ENCODE results near the gene SAFB. TPM values are rescaled to one million over a fixed set of nuclear protein-coding genes. Genes with fewer than 3 reads are reported as not detected.

SAFB gene
- total RNA-seq, 2 experiments from 2014 or later, result 195 to 200 TPM

GRCh38 chr19:5678071-5678718 is 55.3 kb downstream of the SAFB start:
- CTCF ChIA-PET, result no interaction called here
- intact Hi-C loops (cut with DNase I, micrococcal nuclease), result loop anchor here in 1 of 2 experiments (2.0 kb wide), 1 partner anchor 53 kb away; no protein-coding TSS in a partner anchor
- TF ChIP-seq, protein P1, sequence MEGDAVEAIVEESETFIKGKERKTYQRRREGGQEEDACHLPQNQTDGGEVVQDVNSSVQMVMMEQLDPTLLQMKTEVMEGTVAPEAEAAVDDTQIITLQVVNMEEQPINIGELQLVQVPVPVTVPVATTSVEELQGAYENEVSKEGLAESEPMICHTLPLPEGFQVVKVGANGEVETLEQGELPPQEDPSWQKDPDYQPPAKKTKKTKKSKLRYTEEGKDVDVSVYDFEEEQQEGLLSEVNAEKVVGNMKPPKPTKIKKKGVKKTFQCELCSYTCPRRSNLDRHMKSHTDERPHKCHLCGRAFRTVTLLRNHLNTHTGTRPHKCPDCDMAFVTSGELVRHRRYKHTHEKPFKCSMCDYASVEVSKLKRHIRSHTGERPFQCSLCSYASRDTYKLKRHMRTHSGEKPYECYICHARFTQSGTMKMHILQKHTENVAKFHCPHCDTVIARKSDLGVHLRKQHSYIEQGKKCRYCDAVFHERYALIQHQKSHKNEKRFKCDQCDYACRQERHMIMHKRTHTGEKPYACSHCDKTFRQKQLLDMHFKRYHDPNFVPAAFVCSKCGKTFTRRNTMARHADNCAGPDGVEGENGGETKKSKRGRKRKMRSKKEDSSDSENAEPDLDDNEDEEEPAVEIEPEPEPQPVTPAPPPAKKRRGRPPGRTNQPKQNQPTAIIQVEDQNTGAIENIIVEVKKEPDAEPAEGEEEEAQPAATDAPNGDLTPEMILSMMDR (IDR thresholded peaks at IDR 0.05), result no peak
- Histone ChIP-seq H3K27me3 (ENCODE audit: control insufficient read depth in 1 of 2, insufficient read depth in 2 of 2, low read length in 2 of 2) (no peaks in the 10 kb centered on the region), H3K27ac (ENCODE audit: low read depth in 1 of 2, low read length in 2 of 2) (no peak overlapping the region), H3K4me1 (ENCODE audit: insufficient read depth, low read length) (peaks cover 24% of the 10 kb centered on the region), H3K4me3 (ENCODE audit: low read length) (no peak overlapping the region), H3K36me3 (ENCODE audit: insufficient read depth, low read length) (peaks cover 3% of the 10 kb centered on the region), H3K9me3 (ENCODE audit: control insufficient read depth in 1 of 2, insufficient read depth in 1 of 2, low read length in 2 of 2) (no peaks in the 10 kb centered on the region)
- H3K4me1 Mint-ChIP-seq (ENCODE audit: low read depth), result peaks cover 30% of the 10 kb centered on the region
- H3K27me3 Mint-ChIP-seq, result no peaks in the 10 kb centered on the region
- no peak overlapping the region for H3K4me3 Mint-ChIP-seq
- H3K9me3 Mint-ChIP-seq, result no peaks in the 10 kb centered on the region
- POLR2A ChIA-PET, result interaction anchor here (2.0 kb wide), 1 partner anchor 12 kb away, joined by 11 read pairs; the partner anchor contains the start of gene RPL36
- H3K27ac Mint-ChIP-seq, result no peak overlapping the region
- H3K36me3 Mint-ChIP-seq (ENCODE audit: low read depth), result peaks cover 10% of the 10 kb centered on the region
- DNase-seq, result peak in 1 of 14 experiments; percentile 40
- no peak for ATAC-seq (ENCODE audit: poor library complexity)

DNA sequence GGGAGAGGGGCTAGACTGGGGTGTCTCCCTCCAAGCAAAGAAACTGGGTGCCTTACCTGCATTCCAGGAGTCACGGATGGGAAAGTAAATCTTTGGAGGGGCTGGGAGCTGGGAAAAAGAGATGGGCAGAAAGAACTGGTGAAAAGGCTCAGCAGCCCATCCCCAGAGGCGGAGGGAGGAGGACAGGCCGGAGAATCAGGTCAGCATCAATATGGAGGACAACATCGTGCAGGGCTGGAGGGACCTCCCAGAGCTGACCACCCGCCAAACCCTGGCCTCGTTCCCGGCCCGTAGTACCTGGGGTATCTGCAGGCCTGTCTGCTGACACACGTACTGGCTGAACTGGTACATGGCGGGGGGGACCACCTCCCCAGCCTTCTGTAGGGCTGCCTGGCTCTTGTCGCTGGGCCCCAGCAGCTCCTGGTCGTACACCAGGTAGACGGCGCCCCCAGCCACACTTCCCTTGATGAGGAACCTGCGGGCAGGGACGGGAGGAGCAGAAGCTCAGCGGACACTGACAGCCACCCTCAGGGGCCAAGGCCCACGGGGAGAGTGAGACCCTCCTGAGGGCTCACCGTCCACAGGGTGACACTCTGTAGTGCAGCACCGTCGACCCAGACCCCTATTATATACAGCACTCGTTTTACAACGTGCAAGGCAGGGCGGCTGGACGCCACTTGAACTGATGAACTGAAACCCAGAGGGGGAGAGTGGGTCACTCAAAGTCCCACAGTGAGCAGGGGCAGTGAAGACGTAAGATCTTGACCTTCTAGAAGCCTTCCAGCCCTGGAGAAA is 56.6 kb downstream of the SAFB start:
- Mint-ChIP-seq H3K4me1 (ENCODE audit: low read depth) (peaks cover 30% of the 10 kb centered on the region), H3K27me3 (no peaks in the 10 kb centered on the region), H3K36me3 (ENCODE audit: low read depth) (peaks cover 10% of the 10 kb centered on the region), H3K9me3 (no peaks in the 10 kb centered on the region), H3K27ac (peak overlapping the region; percentile 95), H3K4me3 (peak overlapping the region; percentile 99)
- Histone ChIP-seq H3K4me1 (ENCODE audit: insufficient read depth, low read length) (peaks cover 24% of the 10 kb centered on the region), H3K27ac (ENCODE audit: low read depth in 1 of 2, low read length in 2 of 2) (peak overlapping the region; percentile 89 to 100), H3K27me3 (ENCODE audit: control insufficient read depth in 1 of 2, insufficient read depth in 2 of 2, low read length in 2 of 2) (no peaks in the 10 kb centered on the region), H3K36me3 (ENCODE audit: insufficient read depth, low read length) (peaks cover 3% of the 10 kb centered on the region), H3K9me3 (ENCODE audit: control insufficient read depth in 1 of 2, insufficient read depth in 1 of 2, low read length in 2 of 2) (no peaks in the 10 kb centered on the region), H3K4me3 (ENCODE audit: low read length) (peak overlapping the region; percentile 100)
- no peak for ATAC-seq (ENCODE audit: poor library complexity)
- TF ChIP-seq, protein P1 (IDR thresholded peaks at IDR 0.05), result no peak
- ChIA-PET CTCF (no interaction called here), POLR2A (interaction anchor here (1.6 to 2.0 kb wide), 3 partner anchors 11 to 57 kb away, joined by 6 to 11 read pairs (median 8); partner anchors contain the start of genes CATSPERD, LONP1, RPL36 and SAFB)
- intact Hi-C loops (cut with DNase I, micrococcal nuclease), result loop anchor here (1.0 to 10.0 kb wide), 7 partner anchors 41 to 885 kb away; partner anchors contain the start of genes CATSPERD (in 2 of the 2), LONP1 (in 2 of the 2), CLPP (in 1 of the 2) and FEM1A (in 1 of the 2)
- peak in 1 of 14 experiments; percentile 52 for DNase-seq

GRCh38 chr19:5680084-5680436 is 57.2 kb downstream of the SAFB start:
- Histone ChIP-seq H3K9me3 (ENCODE audit: control insufficient read depth in 1 of 2, insufficient read depth in 1 of 2, low read length in 2 of 2) (no peaks in the 10 kb centered on the region), H3K4me1 (ENCODE audit: insufficient read depth, low read length) (peaks cover 24% of the 10 kb centered on the region), H3K4me3 (ENCODE audit: low read length) (peak overlapping the region; percentile 100), H3K36me3 (ENCODE audit: insufficient read depth, low read length) (peaks cover 3% of the 10 kb centered on the region), H3K27ac (ENCODE audit: low read depth in 1 of 2, low read length in 2 of 2) (peak overlapping the region; percentile 89 to 100), H3K27me3 (ENCODE audit: control insufficient read depth in 1 of 2, insufficient read depth in 2 of 2, low read length in 2 of 2) (no peaks in the 10 kb centered on the region)
- H3K4me3 Mint-ChIP-seq, result peak overlapping the region; percentile 99
- TF ChIP-seq, protein P1 (IDR thresholded peaks at IDR 0.05), result no peak
- DNase-seq (peak in 1 of 14 experiments; percentile 20), ATAC-seq (ENCODE audit: poor library complexity) (no peak)
- intact Hi-C loops (cut with DNase I, micrococcal nuclease), result loop anchor here (1.0 to 10.0 kb wide), 6 partner anchors 40 to 885 kb away; partner anchors contain the start of genes CATSPERD (in 2 of the 2), LONP1 (in 2 of the 2), CLPP (in 1 of the 2) and FEM1A (in 1 of the 2)
- ChIA-PET POLR2A (interaction anchor here (1.6 to 2.0 kb wide), 3 partner anchors 10 to 57 kb away, joined by 6 to 11 read pairs (median 8); partner anchors contain the start of genes CATSPERD, LONP1, RPL36 and SAFB), CTCF (no interaction called here)
- H3K36me3 Mint-ChIP-seq (ENCODE audit: low read depth), result peaks cover 10% of the 10 kb centered on the region
- peak overlapping the region; percentile 95 for H3K27ac Mint-ChIP-seq
- peaks cover 30% of the 10 kb centered on the region for H3K4me1 Mint-ChIP-seq (ENCODE audit: low read depth)
- no peaks in the 10 kb centered on the region for H3K9me3 Mint-ChIP-seq
- H3K27me3 Mint-ChIP-seq, result no peaks in the 10 kb centered on the region
